ENCODE data around the gene ABCC8.

DNA sequence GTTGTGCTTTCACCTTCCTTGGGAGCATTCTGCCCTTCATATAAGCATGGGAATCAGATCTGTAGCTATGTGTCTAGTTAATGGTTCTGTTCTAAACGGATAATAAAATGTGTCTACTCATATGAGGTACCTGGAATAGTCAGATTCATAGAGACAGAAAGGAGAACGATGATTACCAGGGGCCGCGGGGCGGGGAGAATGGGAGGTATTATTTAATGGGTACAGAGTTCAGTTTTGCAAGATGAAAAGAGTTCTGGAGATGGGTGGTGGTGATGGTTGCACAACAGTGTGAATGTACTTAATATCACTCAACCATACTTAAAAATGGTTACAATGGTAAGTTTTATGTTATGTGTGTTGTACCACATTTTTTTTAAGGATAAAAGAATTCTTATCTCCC lies 10.0 kb upstream of the ABCC8 start:
- TF ChIP-seq CTCF (conservative IDR thresholded peaks at IDR 0.05): no peak
- no peak for TF ChIP-seq EZH2 (IDR thresholded peaks at IDR 0.05; ENCODE audit: low read depth)
